Inferior parietal cortex (tissue), 1 donor: ENCODE measurements around the gene PAX2.

Experiments
- DNase-seq: peaks from one replicate; pipeline ENCODE4 v3.0.0-alpha.2; 2016; ENCODE audit errors: extremely low spot score

The PAX2 gene

DNA sequence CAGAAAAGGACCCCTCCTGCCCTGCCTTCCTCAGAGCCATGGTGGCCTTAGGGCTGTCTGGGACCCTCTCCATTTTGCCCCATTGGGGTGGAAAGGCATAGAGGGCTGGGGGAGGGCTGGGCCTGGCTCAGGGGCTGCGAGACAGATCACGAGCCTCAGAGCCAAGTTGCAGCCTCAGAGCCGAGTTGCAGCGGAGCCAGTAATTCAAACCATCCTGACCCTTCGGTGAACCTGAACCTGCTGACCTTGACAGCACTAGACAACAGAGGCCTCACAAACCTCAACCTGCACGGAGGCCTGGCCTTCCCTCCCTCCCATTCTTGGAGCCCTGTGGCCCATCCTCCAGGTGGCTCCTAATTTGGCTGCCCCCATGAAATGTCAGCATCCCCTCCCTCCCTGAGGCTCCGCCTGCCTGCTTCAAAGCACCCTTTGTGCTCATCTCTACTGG is 45.4 kb downstream of the PAX2 start:
- DNase-seq: no peak

GRCh38 chr10:100791369-100792058 is 46.1 kb downstream of the PAX2 start:
- DNase-seq: peak; percentile 31

GRCh38 chr10:100792574-100792973 is 47.2 kb downstream of the PAX2 start:
- DNase-seq: no peak

- DNase-seq: no peak
Measured at GRCh38 chr10:100793055-100793454, 47.7 kb downstream of the PAX2 start.

DNA sequence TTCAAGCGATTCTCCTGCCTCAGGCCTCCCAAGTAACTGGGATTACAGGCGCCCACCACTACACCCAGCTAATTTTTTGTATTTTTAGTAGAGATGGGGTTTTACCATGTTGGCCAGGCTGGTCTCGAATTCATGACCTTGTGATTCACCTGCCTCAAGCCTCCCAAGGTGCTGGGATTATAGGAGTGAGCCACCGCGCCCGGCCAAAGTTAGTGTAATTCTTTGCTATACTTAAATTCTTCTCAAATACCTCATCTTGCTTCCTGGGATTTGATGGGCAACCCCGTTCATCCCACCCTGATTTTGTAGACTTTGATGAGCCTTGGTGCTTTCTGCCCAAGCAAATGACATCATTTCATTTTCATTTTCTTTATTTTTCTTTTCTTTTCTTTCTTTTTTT is 54.5 kb downstream of the PAX2 start:
- no peak for DNase-seq

DNA sequence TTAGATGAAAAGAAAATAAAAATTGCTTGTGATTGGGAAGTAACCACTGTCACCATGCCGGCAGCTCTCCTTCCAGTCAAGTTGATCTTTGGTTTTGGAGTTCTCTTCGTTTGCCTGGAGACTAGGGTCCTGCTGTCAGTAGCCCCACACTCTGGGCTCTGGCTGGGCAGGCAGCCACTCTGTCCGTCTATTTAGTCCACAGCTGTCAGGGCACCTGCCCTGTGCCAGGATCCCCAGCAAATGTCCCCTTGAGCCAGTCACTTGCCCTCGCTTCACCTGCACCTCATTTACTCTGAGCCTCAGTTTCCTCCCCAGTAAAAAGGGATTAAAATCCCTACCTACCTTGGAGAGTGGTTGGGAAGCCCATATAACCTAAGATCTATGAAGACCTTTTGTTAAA is 55.5 kb downstream of the PAX2 start:
- no peak for DNase-seq

GRCh38 chr10:100802196-100802595 is 56.8 kb downstream of the PAX2 start:
- DNase-seq: no peak

- DNase-seq: no peak
Measured at GRCh38 chr10:100802607-100803006, 57.2 kb downstream of the PAX2 start.

DNA sequence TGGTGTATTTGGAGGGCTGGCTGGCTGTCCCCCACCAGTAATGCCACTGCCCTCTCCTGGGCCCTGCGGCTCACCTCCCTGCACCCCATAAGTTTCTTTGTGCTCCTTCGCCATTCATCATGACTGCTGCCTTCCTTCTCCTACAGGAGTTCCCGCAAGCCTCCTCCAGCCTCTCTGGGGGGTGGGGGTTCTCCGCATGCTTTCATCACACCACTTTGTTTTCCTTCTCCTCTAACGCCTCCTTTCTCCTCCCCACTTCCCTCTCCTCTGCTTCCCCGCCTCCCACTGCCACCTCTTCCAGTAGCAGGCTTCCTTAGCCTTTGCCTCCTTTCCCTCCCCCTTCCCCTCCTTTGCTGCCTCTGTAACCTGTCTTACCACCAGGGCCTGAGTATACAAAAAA is 58.1 kb downstream of the PAX2 start:
- DNase-seq: no peak

- DNase-seq: no peak
Measured at GRCh38 chr10:100803908-100804307, 58.5 kb downstream of the PAX2 start.

DNA sequence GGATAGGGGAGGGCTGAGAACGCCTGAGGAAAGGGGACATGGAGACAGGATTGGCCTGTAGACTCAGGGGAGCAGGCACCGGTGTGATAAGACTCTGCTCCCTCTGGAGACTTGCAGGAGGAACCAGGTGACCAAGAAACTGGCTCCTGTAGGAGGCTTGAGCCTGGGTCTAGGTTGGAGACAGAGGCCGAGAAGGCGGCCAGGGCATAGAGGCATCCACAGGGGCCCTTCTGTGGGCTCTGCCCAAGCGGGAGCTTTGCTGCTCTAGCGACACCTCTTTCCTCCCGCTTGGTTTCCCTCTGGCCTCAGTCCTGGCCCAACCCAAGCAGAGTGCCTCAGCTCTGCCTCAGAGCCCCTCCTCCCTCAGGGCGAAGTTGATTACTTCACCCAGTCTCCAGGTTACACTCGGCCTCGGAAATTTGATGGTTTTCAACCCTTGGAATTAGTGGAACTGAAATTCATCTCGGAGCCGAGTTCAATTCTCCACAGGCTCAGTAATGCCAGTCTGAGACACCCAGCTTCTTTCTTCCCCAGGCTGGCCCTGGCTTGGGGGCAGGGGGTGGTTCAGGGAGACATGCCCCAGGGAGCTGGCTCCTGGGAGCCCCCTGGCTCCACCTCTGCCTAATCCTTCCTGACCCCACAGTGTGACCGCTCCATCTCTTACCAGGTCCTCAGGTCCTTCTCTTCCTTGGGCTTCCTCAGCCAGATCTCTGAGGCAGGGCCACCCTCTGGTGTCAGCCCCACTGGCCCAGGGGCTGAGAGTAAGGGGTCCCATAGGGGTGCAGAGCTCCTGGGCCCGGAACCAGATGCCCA is 60.4 kb downstream of the PAX2 start:
- no peak for DNase-seq

DNA sequence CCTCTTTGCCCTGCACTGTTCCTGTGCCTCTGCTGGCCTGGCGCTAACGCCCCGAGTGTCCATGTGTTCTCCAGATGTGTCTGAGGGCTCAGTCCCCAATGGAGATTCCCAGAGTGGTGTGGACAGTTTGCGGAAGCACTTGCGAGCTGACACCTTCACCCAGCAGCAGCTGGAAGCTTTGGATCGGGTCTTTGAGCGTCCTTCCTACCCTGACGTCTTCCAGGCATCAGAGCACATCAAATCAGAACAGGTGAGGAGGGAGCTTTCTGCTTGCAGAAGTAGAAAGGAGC is 60.9 kb downstream of the PAX2 start:
- DNase-seq: no peak

GRCh38 chr10:100807241-100807951 is 62.0 kb downstream of the PAX2 start:
- no peak for DNase-seq

DNA sequence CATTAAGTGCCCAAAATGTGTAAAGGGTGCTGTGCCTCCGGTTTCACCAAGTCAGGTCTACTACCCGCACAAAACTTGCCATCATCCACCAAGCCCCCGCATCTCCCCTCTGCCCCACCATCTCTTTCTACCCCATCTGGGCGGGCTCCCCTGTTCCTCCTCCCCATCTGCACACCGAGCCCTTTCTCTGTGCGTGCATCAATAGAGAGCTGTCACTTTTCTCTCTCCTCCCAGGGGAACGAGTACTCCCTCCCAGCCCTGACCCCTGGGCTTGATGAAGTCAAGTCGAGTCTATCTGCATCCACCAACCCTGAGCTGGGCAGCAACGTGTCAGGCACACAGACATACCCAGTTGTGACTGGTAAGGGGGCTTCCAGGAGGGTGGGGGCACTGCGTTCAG is 63.5 kb downstream of the PAX2 start:
- DNase-seq: no peak

DNA sequence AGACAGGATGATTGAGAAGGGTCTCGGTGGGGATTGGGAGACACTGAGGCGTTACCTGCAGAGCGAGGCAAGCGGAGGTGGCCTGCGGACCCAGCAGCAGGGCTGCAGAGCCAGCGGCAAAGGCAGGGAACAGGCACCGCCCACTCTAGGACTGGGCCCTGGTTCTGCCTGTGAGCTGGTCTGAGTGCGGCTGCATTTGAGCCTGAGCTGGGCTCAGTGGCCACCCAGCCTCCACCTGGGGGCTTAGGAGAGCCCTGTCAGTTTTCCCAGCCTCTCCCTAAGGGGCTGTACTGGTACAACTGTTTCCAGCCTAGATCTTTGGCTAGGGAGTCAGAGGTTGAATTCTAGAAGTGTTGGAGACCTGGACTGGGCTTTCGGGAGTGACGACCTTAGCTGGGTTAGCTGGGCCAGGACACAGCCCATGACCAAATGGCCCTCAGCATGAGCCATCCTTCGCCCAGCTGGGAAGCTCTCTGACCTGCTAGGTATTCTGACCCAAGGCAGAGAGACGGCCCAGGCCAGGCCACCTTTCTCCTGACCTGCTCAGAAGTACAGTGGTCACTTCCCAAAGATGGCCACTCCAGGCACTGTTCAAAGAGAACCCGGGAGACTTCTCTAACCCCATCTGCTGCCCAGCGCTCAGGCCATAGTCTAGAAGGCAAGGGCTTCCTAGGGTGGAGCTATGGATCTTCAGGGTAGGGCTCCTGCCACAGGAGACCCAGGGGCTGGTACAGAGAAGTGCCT is 64.9 kb downstream of the PAX2 start:
- DNase-seq: no peak

DNA sequence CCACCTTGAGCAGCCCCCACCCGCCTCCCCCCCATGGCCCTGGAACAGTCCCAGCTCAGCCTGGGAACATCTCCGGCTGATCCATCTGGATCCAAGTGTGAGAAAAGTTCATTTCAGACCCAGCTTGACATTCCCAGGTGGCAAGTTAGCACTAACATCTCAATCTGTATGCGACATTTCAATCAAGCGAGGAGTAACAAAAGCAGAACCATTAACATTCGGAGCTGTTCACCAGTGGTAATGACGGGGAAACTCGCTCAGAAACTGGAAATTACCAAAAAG is 65.4 kb downstream of the PAX2 start:
- DNase-seq: no peak

DNA sequence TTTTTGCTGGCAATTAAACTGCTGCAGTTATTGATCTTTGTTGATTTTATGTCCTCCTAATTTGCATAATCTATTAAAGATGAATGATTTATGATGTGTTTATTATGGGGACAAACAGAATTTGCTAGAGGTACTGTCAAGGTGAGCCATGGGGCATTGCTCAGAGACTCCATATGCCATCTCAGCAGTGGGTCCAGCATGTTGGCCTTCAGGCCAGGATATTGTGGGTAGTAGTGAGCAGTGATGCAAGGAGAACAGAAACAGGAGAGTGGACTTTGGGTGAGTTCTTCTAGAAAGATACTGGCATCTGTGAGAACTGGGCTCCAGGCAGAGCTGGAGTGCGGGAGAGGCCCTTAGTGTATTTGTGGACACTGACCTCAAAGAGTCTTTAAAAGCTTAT is 65.9 kb downstream of the PAX2 start:
- no peak for DNase-seq

- DNase-seq: peak; percentile 15
Measured at GRCh38 chr10:100811752-100812750, 66.7 kb downstream of the PAX2 start.

GRCh38 chr10:100812978-100813377 is 67.6 kb downstream of the PAX2 start:
- no peak for DNase-seq

DNA sequence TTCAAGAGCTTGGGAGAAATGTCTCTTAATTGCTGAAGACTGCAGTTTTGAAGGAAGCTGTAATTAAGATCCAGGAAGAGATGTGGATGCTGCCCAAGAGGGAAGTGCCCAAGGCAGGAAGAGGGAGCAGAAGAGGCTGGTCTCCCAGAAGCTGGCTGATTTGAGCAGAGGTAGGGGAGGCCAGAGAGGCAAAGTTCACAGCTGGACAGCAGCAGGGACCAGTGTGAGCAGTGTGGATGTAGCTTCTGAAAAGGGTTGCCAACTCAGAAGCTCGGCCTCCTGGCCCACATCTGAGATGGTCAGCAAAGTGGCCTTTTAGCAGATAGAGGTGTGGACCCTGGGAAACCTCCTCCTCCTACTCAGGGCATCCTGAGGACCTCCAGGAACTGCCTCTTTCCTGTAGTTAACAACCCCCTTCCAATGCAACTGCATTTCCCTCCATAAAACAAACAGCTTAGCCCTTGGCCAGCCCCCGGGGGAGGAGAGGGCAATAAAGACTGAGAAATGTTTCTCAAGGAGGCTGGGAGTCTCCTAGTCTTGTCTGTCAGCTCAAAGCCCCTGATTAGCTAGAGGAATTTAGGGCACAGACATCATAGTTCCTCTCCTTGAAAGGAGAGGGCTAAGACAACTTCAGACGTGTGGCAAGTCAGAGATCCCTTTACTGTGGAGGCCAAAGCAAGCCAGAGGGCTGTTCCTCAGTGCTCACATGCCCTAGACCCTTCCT is 69.5 kb downstream of the PAX2 start:
- no peak for DNase-seq

DNA sequence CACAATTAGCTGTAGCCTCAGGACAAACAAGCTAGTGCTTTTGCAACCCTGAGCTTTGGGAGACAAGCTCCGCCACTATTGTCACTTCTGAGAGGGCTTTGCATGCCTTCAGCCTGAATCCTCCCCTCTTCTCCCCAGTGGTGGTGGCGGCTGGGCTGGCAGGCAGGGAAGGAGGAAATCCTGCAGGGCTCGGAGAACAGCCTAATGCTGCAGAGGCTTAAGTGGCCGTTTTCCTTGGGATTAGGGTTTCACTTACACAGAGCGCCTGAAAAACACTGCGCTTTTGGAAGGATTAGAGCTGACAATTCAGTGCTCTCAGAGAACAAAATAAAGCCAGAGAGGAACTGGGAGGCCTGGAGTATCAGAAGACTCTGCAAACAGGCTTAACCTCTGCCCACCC is 71.3 kb downstream of the PAX2 start:
- DNase-seq: no peak
